ENCODE measurements around the gene NPAS3. TPM values are rescaled to one million over a fixed set of nuclear protein-coding genes. Genes with fewer than 3 reads are reported as not detected.

The NPAS3 gene
- total and polyA plus RNA-seq, 2 of the 8 experiments (the other 6 are each of a cell fraction or from before 2014, with no cell fraction given), result 0.11 to 0.60 TPM

GRCh38 chr14:33510063-33510481, 571.4 kb downstream of the NPAS3 start (continued):
- TF ChIP-seq CTBP2 (IDR thresholded peaks at IDR 0.05; ENCODE audit: borderline replicate concordance, insufficient read depth, insufficient read length, low read length) (no peak), SRF (IDR thresholded peaks at IDR 0.05; ENCODE audit: low read depth, low read length) (no peak)

Data from H1 (cell line).